DND-41 (cell line): ENCODE data around the gene PLD2.
"Not testable (repeated sequence)": the region's sequence is repeated elsewhere in the genome, so short reads cannot be mapped to it uniquely, and the experiment has no call there.

Experiments used
- ATAC-seq: fragments of 200-7000 bp; cut with Tn5 transposase; 3 replicates; pipeline ENCODE4 v1.9.1; 2021; ENCODE audit warnings: low read depth; ENCODE audit not compliant: insufficient read depth
- DNase-seq: peaks from one replicate; pipeline ENCODE4 v3.0.0-alpha.2; 2020
- H2AFZ ChIP-seq: 2 replicates; pipeline ENCODE4 v1.6.0; 2012; ENCODE audit warnings: low read depth, low read length
- H3K27ac ChIP-seq: 2 replicates; pipeline ENCODE4 v1.5.1; 2012; ENCODE audit warnings: low read length, inconsistent platforms
- H3K27me3 ChIP-seq: fragments of 200-600 bp; sonication (generic); 2 replicates; pipeline ENCODE4 v1.6.0; 2012; ENCODE audit warnings: low read length, mild to moderate bottlenecking, inconsistent platforms; ENCODE audit not compliant: insufficient read depth, poor library complexity
- H3K36me3 ChIP-seq: 2 replicates; pipeline ENCODE4 v1.5.1; 2012; ENCODE audit warnings: low read length, inconsistent platforms; ENCODE audit not compliant: insufficient read depth
- H3K4me1 ChIP-seq: 2 replicates; pipeline ENCODE4 v1.5.1; 2012; ENCODE audit warnings: mild to moderate bottlenecking, low read length; ENCODE audit not compliant: insufficient read depth
- H3K4me2 ChIP-seq: 2 replicates; pipeline ENCODE4 v1.6.0; 2012; ENCODE audit warnings: mild to moderate bottlenecking, moderate library complexity, low read length, inconsistent platforms; ENCODE audit not compliant: insufficient read depth
- H3K4me3 ChIP-seq, 2 experiments: fragments of 200-600 bp in 1 of 2; shearing (Covaris generic) in 1 of 2; 2 replicates each; pipeline ENCODE4 v1.5.1; 2012 to 2016; ENCODE audit warnings: inconsistent platforms in 2 of 2, low read length in 2 of 2, mild to moderate bottlenecking in 2 of 2, low read depth in 1 of 2, moderate library complexity in 1 of 2
- H3K79me2 ChIP-seq: 2 replicates; pipeline ENCODE4 v1.6.0; 2012; ENCODE audit warnings: low read length, inconsistent platforms; ENCODE audit not compliant: insufficient read depth
- H3K9ac ChIP-seq: 2 replicates; pipeline ENCODE4 v1.6.0; 2012; ENCODE audit warnings: low read depth, mild to moderate bottlenecking, inconsistent platforms, low read length, moderate library complexity
- H3K9me3 ChIP-seq: 2 replicates; pipeline ENCODE4 v1.5.1; 2012; ENCODE audit warnings: low read length, moderate library complexity, mild to moderate bottlenecking, inconsistent platforms; ENCODE audit not compliant: insufficient read depth, severe bottlenecking
- H4K20me1 ChIP-seq: 2 replicates; pipeline ENCODE4 v1.6.0; 2012; ENCODE audit warnings: low read length; ENCODE audit not compliant: insufficient read depth
- CTCF ChIP-seq: IDR thresholded peaks from 2 replicates; pipeline ENCODE4 v1.5.1; 2012; ENCODE audit warnings: borderline replicate concordance, low read length, moderate library complexity, mild to moderate bottlenecking; ENCODE audit not compliant: poor library complexity, severe bottlenecking; ENCODE audit errors: extremely low read depth
- EZH2 ChIP-seq: IDR thresholded peaks from 3 replicates; pipeline ENCODE4 v1.6.1; 2012; ENCODE audit warnings: borderline replicate concordance, low read depth, mild to moderate bottlenecking, moderate library complexity, low read length, inconsistent platforms; ENCODE audit not compliant: severe bottlenecking

Gene PLD2

GRCh38 chr17:4862720-4863119 is 55.8 kb downstream of the PLD2 start:
- H4K20me1 ChIP-seq, result peaks cover 53% of the 10 kb centered on the region
- DNase-seq (no peak), ATAC-seq (no peak)
- TF ChIP-seq CTCF (no peak), EZH2 (no peak)
- peaks cover 16% of the 10 kb centered on the region for H3K36me3 ChIP-seq
- no peak overlapping the region for H3K4me2 ChIP-seq
- H3K27ac ChIP-seq, result no peak overlapping the region
- no peaks in the 10 kb centered on the region for H3K9me3 ChIP-seq
- H3K79me2 ChIP-seq, result peaks cover 12% of the 10 kb centered on the region; the same call in 1 of the 2 replicates
- no peak overlapping the region for H2AFZ ChIP-seq
- H3K4me1 ChIP-seq, result no peaks in the 10 kb centered on the region
- no peak overlapping the region for H3K9ac ChIP-seq
- H3K27me3 ChIP-seq, result no peaks in the 10 kb centered on the region
- H3K4me3 ChIP-seq, result no peak overlapping the region

GRCh38 chr17:4863321-4863720 is 56.4 kb downstream of the PLD2 start:
- Histone ChIP-seq H3K27me3 (no peaks in the 10 kb centered on the region), H3K79me2 (peaks cover 12% of the 10 kb centered on the region; the same call in 1 of the 2 replicates), H3K36me3 (peaks cover 16% of the 10 kb centered on the region), H3K27ac (no peak overlapping the region), H3K4me1 (no peaks in the 10 kb centered on the region), H3K9ac (no peak overlapping the region), H3K9me3 (no peaks in the 10 kb centered on the region), H4K20me1 (peaks cover 48% of the 10 kb centered on the region), H2AFZ (no peak overlapping the region), H3K4me2 (no peak overlapping the region), H3K4me3 (no peak overlapping the region)
- no peak for ATAC-seq
- TF ChIP-seq EZH2 (no peak), CTCF (no peak)
- no peak for DNase-seq

GRCh38 chr17:4867535-4867934 is 60.6 kb downstream of the PLD2 start:
- peaks cover 18% of the 10 kb centered on the region; the same call in 1 of the 2 replicates for H4K20me1 ChIP-seq
- H3K4me3 ChIP-seq, DNase-seq, H3K4me2 ChIP-seq, H3K4me1 ChIP-seq, H3K27ac ChIP-seq, H3K9me3 ChIP-seq, H3K9ac ChIP-seq, H3K27me3 ChIP-seq, ATAC-seq, H3K79me2 ChIP-seq, H2AFZ ChIP-seq, H3K36me3 ChIP-seq: not testable (repeated sequence)

- not testable (repeated sequence) for H3K36me3 ChIP-seq, H3K4me1 ChIP-seq, H2AFZ ChIP-seq, H3K27me3 ChIP-seq, DNase-seq, H3K27ac ChIP-seq, ATAC-seq, H3K9me3 ChIP-seq, H3K79me2 ChIP-seq, H3K4me2 ChIP-seq, H3K4me3 ChIP-seq, H3K9ac ChIP-seq
- peaks cover 12% of the 10 kb centered on the region; the same call in 1 of the 2 replicates for H4K20me1 ChIP-seq
Observed at GRCh38 chr17:4869058-4869998, 62.4 kb downstream of the PLD2 start.
